Thymus (tissue), 11 donors: ENCODE data around the gene HMGCS2. TPM values are rescaled to one million over a fixed set of nuclear protein-coding genes. Genes with fewer than 3 reads are reported as not detected.
A peak's percentile ranks its signal among the peaks of the same experiment; 100 is the strongest.

Experiments
- DNase-seq, 9 donors: peaks; one replicate each; pipeline ENCODE4 v3.0.0-alpha.2; 2013; ENCODE audit warnings: low spot score in 9 of 9, low read depth in 6 of 9, missing footprints in 1 of 9
- H3K27ac ChIP-seq, 2 donors: one replicate each; pipeline ENCODE4 v1.5.1; 2013; ENCODE audit warnings: control low read depth in 1 of 2, low read depth in 1 of 2, low read length in 1 of 2, mild to moderate bottlenecking in 1 of 2, moderate library complexity in 1 of 2
- H3K27me3 ChIP-seq, 2 donors: one replicate each; pipeline ENCODE4 v1.5.1; 2013; ENCODE audit warnings: low read length in 1 of 2; ENCODE audit not compliant: control insufficient read depth in 2 of 2, insufficient read depth in 1 of 2
- H3K36me3 ChIP-seq, 2 donors: one replicate each; pipeline ENCODE4 v1.5.1; 2013; ENCODE audit warnings: low read length in 1 of 2, mild to moderate bottlenecking in 1 of 2, moderate library complexity in 1 of 2; ENCODE audit not compliant: control insufficient read depth in 2 of 2, insufficient read depth in 2 of 2
- H3K4me1 ChIP-seq, 2 donors: one replicate each; pipeline ENCODE4 v1.5.1; 2013; ENCODE audit warnings: low read length in 2 of 2; ENCODE audit not compliant: control insufficient read depth in 2 of 2, insufficient read depth in 2 of 2
- H3K4me3 ChIP-seq, 2 donors: one replicate each; pipeline ENCODE4 v1.5.1; 2013; ENCODE audit warnings: low read length in 2 of 2, control low read depth in 1 of 2, mild to moderate bottlenecking in 1 of 2
- H3K9me3 ChIP-seq, 2 donors: one replicate each; pipeline ENCODE4 v1.5.1; 2013; ENCODE audit warnings: low read length in 1 of 2, mild to moderate bottlenecking in 1 of 2; ENCODE audit not compliant: control insufficient read depth in 2 of 2, insufficient read depth in 1 of 2
- whole genome bisulfite sequencing: extraction: QIAGEN DNeasy Blood & Tissue Kit; methylation state at CpG from one replicate; pipeline ENCODE4 v1.1.7; 2013; 5-methylcytosine and 5-hydroxymethylcytosine counted together
- polyA plus RNA-seq: library from polyadenylated mRNA; stranded (reverse); fragments of 200-250 nt; gene quantifications from one replicate; pipeline ENCODE4 v1.2.3, GENCODE V29; 2013
- total RNA-seq: library from RNA; stranded (reverse); fragments of 120-200 nt; gene quantifications from one replicate; pipeline ENCODE4 v1.2.4, GENCODE V29; 2013
- donor health status: healthy.

The HMGCS2 gene
- total and polyA plus RNA-seq, 2 donors = 1.5 to 3.9 TPM

DNA sequence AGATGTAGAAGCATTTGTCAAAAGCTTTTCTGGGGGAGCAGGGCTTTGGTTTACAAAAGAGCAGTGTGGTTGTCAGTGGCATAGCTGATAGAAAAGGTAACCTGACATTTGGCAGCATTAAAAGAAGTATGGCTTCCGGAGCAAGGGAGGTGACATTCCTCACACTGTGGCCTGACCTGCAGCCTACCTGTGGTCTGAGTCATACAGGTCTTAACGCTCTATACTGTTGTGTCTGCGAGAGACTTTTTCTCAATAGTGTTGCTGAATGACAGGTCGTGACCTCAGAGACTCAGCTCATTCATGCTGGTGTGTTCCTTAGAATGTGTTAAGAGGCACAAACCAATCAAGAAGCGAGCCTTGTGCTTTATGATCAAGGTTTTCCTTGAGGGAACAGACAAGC lies 37.6 kb downstream of the HMGCS2 start:
- Histone ChIP-seq H3K27ac (no peak overlapping the region), H3K4me3 (no peak overlapping the region), H3K27me3 (no peaks in the 10 kb centered on the region), H3K4me1 (no peaks in the 10 kb centered on the region), H3K9me3 (no peaks in the 10 kb centered on the region), H3K36me3 (peaks cover 27 to 47% of the 10 kb centered on the region in 2 donors)
- no peak for DNase-seq
- 98% methylated on average over 5 of the region's 5 CpGs for WGBS

DNA sequence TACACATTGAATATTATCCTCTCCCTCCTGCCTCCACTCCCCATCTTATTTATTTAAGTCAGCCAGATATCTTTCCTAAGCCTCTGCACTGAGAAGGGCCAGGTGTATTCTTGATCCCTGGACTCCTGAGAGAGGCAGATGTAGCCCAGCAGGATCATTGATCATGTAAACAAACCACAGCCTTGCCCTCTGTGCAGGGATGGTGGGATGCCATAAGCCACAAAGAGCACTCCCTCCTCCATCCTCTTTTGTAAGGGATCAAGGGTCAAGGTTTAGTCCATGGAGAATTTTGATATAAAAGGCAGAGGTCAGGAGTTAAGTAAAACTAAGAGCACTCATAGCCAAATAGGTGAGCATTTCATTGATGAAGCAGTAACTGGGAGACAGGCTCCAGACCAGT lies 39.7 kb downstream of the HMGCS2 start:
- no peak for DNase-seq
- H3K27ac ChIP-seq = no peak overlapping the region
- no peaks in the 10 kb centered on the region for H3K4me1 ChIP-seq
- H3K27me3 ChIP-seq = no peaks in the 10 kb centered on the region
- H3K4me3 ChIP-seq = no peak overlapping the region
- no peaks in the 10 kb centered on the region for H3K9me3 ChIP-seq
- H3K36me3 ChIP-seq = peaks cover 27 to 39% of the 10 kb centered on the region in 2 donors

DNA sequence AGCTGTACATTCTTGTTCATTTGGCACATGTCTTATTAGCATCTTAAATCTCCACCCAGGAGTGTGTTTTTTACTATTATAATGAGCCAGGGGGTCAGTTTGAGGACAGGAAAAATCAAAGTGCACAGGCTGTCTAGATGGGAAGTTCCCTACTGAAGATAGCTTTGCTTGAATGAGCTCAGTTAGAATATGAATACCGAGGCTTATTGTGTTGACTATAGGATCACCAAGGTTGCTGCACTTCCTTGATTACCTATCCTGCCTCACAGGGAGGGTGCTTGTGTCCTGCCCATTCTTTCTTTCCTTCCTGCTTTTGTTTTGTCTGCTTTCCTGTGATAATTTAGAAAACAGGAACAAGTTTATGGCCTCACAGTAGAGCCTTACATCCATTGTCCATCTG lies 40.7 kb downstream of the HMGCS2 start:
- Histone ChIP-seq H3K27ac (no peak overlapping the region), H3K4me1 (no peaks in the 10 kb centered on the region), H3K36me3 (peaks cover 32 to 48% of the 10 kb centered on the region in 2 donors), H3K4me3 (no peak overlapping the region), H3K27me3 (no peaks in the 10 kb centered on the region), H3K9me3 (no peaks in the 10 kb centered on the region)
- no peak for DNase-seq
- WGBS = 39% methylated on average over 1 of the region's 1 CpG

DNA sequence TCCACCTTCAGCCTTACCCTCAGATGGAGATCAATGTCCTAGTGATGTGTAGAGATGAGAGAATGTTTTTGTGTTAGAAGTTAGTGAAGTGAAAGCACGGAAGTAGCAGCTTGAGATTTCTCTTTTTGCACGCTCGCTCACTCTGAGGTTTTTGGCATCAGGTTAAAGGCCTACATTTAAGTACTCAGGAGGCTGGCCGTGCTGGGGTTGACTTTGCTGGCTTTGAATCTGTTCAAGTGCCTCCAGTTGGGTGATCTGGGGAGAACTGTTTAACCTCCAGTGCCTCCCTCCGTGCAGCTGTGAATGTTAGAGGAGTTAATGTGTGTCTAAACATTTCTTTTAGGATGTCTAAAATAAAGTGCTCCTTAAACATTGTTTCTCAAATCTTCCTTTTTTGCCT lies 43.1 kb downstream of the HMGCS2 start:
- H3K27me3 ChIP-seq = no peaks in the 10 kb centered on the region
- WGBS = 95% methylated on average over 5 of the region's 5 CpGs
- H3K9me3 ChIP-seq = no peaks in the 10 kb centered on the region
- no peak overlapping the region for H3K27ac ChIP-seq
- H3K4me1 ChIP-seq = peaks cover 2 to 5% of the 10 kb centered on the region in 2 donors
- peak in 1 of 9 donors; percentile 17 for DNase-seq
- peaks cover 35 to 47% of the 10 kb centered on the region in 2 donors for H3K36me3 ChIP-seq
- H3K4me3 ChIP-seq = no peak overlapping the region

DNA sequence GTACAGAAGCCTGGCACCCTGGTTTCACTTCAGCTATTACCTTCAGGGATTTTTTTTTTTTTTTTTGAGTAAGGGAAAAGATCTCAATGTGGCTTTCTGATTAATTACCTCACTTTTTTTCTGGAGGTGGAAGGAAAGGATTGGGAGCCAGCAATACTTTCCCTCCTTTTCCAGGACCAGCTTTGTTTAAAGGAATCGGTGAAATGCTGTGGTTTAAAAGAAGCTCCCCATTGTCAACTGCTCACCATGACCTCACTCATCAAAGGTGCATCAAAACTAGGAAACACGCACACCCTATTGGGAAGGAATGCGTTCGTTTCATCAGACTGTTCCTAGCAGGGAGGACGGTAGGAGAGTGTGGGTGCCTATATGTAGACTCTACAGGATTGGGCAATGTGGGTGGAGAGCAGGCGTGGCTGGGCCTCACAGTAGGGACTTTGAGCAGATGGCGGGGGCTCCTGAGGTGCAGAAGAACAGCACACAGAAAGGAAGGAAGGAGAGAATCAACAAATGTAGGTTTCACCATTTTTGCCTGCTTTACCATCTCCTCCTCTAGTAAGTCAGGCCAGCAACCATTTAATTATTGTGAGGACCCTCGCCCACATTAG lies 44.0 kb downstream of the HMGCS2 start:
- H3K36me3 ChIP-seq = peaks cover 33 to 42% of the 10 kb centered on the region in 2 donors
- no peak overlapping the region for H3K4me3 ChIP-seq
- WGBS = 89% methylated on average over 8 of the region's 8 CpGs

DNA sequence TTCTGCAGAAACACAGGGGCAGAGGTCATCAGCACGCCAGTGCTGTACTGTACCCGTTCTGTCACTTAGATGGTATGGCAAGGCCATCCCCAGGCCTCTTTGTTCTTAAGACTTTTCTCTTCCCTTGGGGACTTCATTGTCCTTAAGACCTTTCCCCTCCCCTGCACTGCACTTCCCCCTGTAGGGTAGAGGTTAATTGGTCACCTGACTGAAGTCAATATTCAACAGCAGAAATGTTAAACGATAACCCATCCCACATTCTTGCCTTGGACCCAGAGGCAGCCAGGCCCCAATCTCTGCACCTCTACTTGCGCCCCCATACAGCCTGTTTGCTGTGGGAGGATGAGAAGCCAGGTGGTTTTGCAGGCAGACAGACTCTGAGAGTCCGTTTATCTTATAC lies 46.8 kb downstream of the HMGCS2 start:
- peak in 1 of 9 donors; percentile 51 for DNase-seq

More for the DNA sequence above, 44.0 kb downstream of the HMGCS2 start:
- H3K27ac ChIP-seq = no peak overlapping the region
- H3K9me3 ChIP-seq = no peaks in the 10 kb centered on the region
- no peak for DNase-seq
- peaks cover 2 to 5% of the 10 kb centered on the region in 2 donors for H3K4me1 ChIP-seq
- H3K27me3 ChIP-seq = no peaks in the 10 kb centered on the region

DNA sequence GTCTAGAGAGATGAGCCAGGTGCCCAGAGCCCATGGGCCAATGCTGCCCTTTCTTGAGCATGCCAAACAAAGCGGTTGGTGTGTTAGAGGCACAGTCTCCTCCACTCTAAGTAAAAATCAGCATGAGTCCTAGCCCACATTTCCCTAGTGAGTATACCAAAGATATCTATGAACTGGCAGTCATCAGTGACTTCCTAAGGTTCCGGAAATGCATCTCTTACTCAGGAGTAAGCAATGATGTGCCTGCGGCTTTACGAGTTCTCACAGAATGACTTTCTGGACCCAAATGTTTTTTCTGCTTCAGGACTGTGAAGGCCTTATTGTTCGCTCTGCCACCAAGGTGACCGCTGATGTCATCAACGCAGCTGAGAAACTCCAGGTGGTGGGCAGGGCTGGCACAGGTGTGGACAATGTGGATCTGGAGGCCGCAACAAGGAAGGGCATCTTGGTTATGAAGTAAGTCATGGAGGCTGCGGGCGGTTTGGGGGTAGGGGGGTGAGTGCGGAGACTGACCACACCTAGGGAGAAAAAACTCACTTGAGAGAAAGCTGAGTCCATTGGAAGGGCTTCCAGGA lies 47.8 kb downstream of the HMGCS2 start:
- Histone ChIP-seq H3K27me3 (no peaks in the 10 kb centered on the region), H3K9me3 (no peaks in the 10 kb centered on the region), H3K4me3 (no peak overlapping the region), H3K36me3 (peaks cover 21 to 24% of the 10 kb centered on the region in 2 donors), H3K4me1 (peaks cover 2 to 7% of the 10 kb centered on the region in 2 donors), H3K27ac (no peak overlapping the region)
- DNase-seq = no peak
- WGBS = 98% methylated on average over 11 of the region's 11 CpGs

More for the DNA sequence above, 46.8 kb downstream of the HMGCS2 start:
- Histone ChIP-seq H3K4me3 (no peak overlapping the region), H3K36me3 (peaks cover 26 to 32% of the 10 kb centered on the region in 2 donors), H3K27me3 (no peaks in the 10 kb centered on the region), H3K9me3 (no peaks in the 10 kb centered on the region), H3K4me1 (peaks cover 2 to 5% of the 10 kb centered on the region in 2 donors), H3K27ac (no peak overlapping the region)
- 86% methylated on average over 5 of the region's 5 CpGs for WGBS

DNA sequence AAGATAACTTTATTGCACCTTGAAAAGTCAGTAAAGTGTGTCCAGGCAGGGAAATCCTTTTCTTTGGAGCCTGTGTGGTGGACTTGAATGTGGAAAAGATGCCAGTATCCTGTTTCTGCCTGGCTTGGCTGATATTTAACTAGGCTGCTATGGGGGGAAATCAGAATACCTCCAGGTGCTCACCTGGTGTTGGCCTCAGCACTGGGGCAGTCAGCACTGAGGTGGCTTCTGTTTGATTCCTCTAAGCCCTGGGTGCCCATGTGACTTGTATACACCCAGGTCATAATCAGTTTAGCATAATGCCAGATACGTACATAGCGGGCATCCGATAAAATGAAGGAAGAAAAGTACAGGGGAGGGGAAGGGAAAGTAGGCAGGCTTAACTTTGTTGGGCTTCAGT lies 49.7 kb downstream of the HMGCS2 start:
- Histone ChIP-seq H3K9me3 (no peaks in the 10 kb centered on the region), H3K27ac (no peak overlapping the region), H3K4me3 (no peak overlapping the region), H3K36me3 (peaks cover 13 to 15% of the 10 kb centered on the region in 2 donors), H3K4me1 (peaks cover 2 to 15% of the 10 kb centered on the region in 2 donors), H3K27me3 (no peaks in the 10 kb centered on the region)
- DNase-seq = no peak
- WGBS = 98% methylated on average over 3 of the region's 3 CpGs

DNA sequence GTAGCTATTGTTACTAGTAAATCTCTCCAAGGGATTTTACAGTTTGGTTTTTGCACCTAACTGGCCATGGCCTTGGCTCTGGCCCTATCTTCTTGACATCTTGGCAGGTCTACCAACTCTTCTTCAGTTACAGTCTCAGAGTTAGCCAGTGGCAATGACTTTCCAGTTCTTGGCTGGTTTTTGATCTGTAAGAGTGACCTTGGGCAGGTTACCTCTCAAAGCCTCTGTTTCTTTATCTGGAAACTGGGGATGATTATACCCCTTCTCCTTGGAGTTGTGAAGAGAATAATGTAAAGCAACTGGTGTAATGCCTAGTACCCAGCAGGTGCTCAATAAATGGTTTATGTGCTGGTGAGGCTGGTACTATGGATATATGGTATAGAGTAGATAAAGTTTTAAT lies 50.3 kb downstream of the HMGCS2 start:
- no peaks in the 10 kb centered on the region for H3K27me3 ChIP-seq
- no peak overlapping the region for H3K4me3 ChIP-seq
- H3K4me1 ChIP-seq = peaks cover 2 to 20% of the 10 kb centered on the region in 2 donors
- no peak for DNase-seq
- H3K27ac ChIP-seq = no peak overlapping the region
- H3K9me3 ChIP-seq = no peaks in the 10 kb centered on the region
- H3K36me3 ChIP-seq = peaks cover 9 to 12% of the 10 kb centered on the region in 2 donors
